Pulmonary artery endothelial cell (primary cell): Measurements from ENCODE around the gene IRX2. TPM values are rescaled to one million over a fixed set of nuclear protein-coding genes. Genes with fewer than 3 reads are reported as not detected.

Experiments used
- DNase-seq: peaks from one replicate; pipeline ENCODE4 v3.0.0-alpha.2; 2011; ENCODE audit warnings: low read depth, low spot score
- total RNA-seq: library from RNA; depleted of rRNA; stranded (reverse); fragments of >200 nt; gene quantifications from 2 replicates; pipeline ENCODE4 v1.2.3, GENCODE V29; 2014

Gene IRX2
- total RNA-seq, 1 donor from 2014 or later: not detected

GRCh38 chr5:2741956-2742355 is 9.5 kb downstream of the IRX2 start:
- DNase-seq: no peak

DNA sequence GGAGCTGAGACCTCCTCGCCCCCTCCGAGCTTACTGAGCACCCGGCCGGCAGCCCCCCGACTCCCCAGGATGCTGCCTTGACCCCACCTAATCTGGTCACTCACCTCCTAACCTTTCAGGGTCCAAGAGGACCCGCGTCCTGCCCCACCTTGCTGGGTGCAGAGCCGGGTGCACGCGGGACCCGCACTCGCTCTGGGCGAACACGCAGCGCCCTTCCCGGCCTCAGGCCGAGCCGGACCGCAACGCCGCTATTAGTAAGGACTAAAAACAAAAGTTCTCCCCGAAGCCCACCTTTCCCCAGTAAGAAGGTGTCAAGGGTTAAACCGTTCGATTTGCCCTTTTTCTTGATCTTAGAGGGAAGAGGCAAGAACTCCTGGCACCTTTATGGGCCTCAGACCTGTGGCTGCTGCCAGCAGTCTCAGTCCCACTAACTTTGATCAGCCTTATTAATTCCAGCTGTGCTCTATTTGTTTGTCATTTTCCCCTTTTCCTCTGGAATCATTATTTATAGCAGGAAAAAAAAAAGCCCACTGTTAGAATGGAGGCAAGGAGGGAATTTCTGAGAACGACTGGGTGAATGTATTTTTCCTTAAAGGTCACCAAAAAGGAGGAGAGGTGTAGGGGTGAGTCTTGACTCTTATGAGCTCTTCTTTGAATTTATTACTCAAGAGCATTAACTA is 10.5 kb downstream of the IRX2 start:
- no peak for DNase-seq

- no peak for DNase-seq
These were observed 11.2 kb downstream of the IRX2 start for GRCh38 chr5:2740051-2740875.

- DNase-seq: no peak
These were observed 12.0 kb downstream of the IRX2 start for GRCh38 chr5:2739360-2740050.

GRCh38 chr5:2738700-2739359 is 12.6 kb downstream of the IRX2 start:
- no peak for DNase-seq

DNA sequence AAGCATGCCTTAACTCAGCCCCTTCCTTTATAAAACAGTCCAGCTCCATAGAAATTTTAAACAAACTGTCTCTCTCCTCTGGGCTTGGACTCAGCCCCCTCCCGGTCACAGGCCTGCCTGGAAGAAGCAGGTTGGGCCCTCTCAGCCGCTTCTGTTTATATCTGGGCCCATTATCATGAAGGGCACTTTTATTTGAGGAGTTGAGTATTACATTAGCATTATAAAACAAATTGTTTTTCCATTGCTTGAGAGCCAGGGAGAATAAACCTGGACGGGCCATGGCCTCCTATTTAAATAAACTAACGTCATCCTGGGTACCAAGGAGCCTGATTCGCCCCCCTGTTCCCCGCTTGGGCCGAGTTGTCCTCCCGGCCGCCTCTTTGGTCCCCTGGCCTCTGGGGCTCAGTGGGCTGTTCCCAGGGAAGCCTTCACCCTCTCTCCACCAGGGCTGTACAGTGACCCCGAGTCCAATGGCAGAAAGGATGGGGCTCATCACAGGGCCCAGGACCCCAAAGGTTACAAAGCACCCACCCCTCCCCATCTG is 13.2 kb downstream of the IRX2 start:
- DNase-seq: no peak

GRCh38 chr5:2737273-2738155 is 14.0 kb downstream of the IRX2 start:
- DNase-seq: no peak

GRCh38 chr5:2736872-2737271 is 14.6 kb downstream of the IRX2 start:
- no peak for DNase-seq

DNA sequence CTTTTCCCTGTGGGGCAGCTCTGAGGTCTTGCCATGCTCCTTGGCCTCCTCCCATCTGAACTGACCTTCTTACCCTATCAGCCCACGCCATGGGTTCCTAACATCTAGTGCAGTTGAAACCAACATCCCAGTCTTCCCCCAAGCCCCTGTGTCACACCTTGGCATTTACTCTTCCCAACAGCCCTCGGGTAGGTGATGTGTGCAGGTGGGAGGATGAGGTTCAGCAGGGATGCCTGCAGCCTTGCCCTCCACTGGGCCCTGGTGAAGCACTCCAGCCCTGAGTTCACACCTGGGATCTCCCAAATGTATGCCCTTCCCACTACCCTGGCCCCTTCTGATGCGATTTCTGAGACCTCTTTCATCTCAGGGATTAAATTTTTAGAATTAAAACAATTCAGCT is 15.5 kb downstream of the IRX2 start:
- no peak for DNase-seq

- no peak for DNase-seq
These were observed 18.6 kb downstream of the IRX2 start for GRCh38 chr5:2732850-2733249.

GRCh38 chr5:2732004-2732403 is 19.5 kb downstream of the IRX2 start:
- no peak for DNase-seq

DNA sequence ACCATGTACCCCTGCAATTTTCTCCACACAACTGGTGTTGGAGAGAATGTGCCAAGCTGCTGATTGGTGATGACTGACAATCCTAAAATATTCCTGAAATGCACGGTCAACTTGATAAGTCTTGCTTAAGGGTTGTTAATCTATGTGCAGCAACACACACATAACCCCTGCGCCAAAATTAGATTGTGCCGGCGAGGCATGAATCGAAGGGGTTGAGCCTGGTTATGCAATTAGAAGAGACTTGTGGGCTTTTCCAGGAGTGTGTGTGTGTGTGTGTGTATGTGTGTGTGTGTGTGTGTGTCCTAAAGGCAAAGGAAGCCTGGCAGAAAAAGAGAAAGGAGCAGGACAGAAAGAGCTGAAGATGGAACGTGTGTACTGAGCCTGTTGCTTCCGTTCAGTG is 22.3 kb downstream of the IRX2 start:
- DNase-seq: no peak

DNA sequence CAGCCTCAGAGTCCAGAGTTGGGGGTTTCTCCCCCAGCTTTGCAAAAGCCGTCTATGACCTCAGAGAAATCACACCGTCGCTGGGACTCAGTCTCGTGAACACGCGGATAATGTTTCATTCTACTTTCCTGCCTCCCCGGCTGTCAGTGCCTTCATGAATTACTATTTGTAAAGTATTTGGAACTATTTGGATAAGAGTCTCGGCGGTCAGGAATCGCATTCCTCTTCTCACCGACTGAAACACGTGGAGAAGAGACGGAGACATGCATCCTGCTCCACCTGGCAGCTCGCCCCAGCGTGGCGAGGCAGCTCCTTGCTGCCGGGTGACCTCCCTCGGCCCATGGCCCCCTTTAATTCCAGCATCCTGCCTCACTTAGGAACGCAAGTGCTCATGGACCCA is 23.9 kb downstream of the IRX2 start:
- no peak for DNase-seq

DNA sequence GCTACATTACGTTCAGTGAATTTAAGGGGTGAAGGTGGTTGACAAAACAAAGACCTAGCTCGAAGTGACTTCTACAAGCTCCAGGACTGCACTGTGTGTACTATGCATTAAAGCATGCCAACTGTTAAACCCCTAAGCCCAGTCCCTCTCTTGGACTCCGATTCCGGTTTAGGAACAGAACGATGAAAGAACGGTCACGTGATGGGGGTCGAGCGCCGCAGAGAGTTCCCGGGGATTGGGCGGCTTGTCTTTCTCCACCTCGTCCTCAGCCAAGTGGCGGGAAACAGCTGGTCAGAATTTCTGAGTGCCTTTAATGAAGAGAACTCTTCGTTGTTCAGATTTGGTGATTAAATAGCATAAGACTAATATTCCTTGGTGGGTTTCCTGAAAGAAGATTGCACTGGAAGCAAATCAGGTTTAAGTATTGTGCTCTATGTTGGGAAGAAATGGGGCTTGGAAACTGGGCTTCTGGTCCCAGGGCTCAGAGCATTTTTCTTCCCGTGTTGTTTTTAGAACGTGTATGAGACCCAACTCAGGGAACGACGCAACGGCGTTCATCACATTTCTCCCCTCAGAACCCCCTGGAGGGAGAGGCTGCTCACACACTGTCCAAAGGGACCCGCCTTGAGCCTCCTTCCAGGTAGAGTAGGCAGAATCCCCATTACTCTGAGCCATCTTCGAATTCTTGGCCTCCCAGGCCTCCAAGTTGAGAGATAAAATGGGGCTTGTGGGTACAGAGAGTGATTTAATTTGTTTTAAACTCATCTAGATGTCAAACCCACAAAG is 25.3 kb downstream of the IRX2 start:
- no peak for DNase-seq

DNA sequence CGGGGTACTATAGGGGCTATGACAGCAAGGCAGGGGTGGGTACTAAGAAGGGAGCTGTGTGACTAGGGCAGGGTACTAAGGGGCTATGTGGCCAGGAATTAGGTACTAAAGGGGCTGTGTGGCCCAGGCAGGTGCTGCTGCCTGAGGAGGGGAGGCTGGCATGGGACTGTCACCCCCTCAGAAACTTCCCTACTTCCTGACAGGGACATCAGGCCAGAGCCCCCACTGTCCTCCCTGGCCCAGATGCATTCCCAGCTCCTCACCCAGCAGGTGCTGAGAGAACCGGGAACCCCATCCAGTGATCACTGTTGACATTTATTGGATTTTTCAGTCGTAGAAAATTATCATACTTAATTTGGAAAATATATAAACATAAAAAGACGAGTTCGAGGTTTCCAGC is 26.6 kb downstream of the IRX2 start:
- no peak for DNase-seq

DNA sequence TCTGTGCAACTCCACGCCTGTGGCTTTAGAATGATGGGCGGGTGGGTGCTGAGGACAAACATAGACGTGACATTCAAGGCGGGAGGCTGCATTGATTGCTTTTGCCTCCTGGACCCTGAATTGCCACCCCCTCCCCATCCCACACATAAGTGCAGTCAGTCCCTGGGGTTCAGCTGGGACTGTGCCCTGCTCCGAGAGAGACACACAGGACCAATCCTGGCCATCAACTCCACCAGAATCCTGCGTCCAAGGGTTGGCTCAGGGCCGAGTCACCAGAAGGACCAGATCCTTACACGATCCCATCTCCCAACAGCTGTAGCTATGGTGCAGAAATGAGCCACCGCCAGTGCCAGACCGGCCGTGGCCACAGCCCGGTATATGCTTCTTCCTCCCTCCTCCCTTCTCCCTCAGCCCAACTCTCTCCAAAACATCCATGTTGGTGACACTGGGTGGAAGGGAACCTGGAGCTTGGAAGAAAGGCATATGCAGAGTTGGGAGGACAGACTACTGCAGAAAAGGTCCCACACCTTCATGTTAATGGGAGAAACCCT is 27.4 kb downstream of the IRX2 start:
- DNase-seq: no peak

- DNase-seq: no peak
These were observed 28.6 kb downstream of the IRX2 start for GRCh38 chr5:2722901-2723300.

GRCh38 chr5:2721385-2722138 is 29.9 kb downstream of the IRX2 start:
- no peak for DNase-seq

GRCh38 chr5:2719332-2719731 is 32.1 kb downstream of the IRX2 start:
- DNase-seq: no peak
